CD8-positive, alpha-beta memory T cell (primary cell): Measurements from ENCODE around the gene ZMYND10. TPM values are rescaled to one million over a fixed set of nuclear protein-coding genes. Genes with fewer than 3 reads are reported as not detected.
"Not testable (repeated sequence)": the region's sequence is repeated elsewhere in the genome, so short reads cannot be mapped to it uniquely, and the experiment has no call there.

Experiments
- CTCF ChIA-PET: fragments of 350-600 bp; sonication (Branson Sonifier 250); formaldehyde crosslinking; loops from one replicate; lab custom pipeline; 2021; ENCODE audit warnings: antibody characterized with exemption; lab: Charles Lee
- POLR2A ChIA-PET: fragments of 350-600 bp; sonication (Branson Sonifier 250); formaldehyde crosslinking; loops from one replicate; lab custom pipeline; 2021; ENCODE audit warnings: antibody characterized with exemption; lab: Charles Lee
- DNase-seq, 5 donors: peaks; one replicate each; pipeline versions ENCODE4 v3.0.0 to v3.0.0-alpha.2; 2020 to 2022; ENCODE audit warnings: mixed read lengths in 1 of 5
- H3K27ac ChIP-seq: one replicate; pipeline ENCODE4 v1.7.0; 2013; ENCODE audit warnings: low read depth, mild to moderate bottlenecking, low read length, moderate library complexity
- H3K27me3 ChIP-seq: 2 replicates; pipeline ENCODE4 v1.7.0; 2013; ENCODE audit warnings: low read length, mild to moderate bottlenecking; ENCODE audit not compliant: insufficient read depth, poor library complexity, severe bottlenecking
- H3K36me3 ChIP-seq: 2 replicates; pipeline ENCODE4 v1.7.0; 2013; ENCODE audit warnings: mild to moderate bottlenecking, low read length, moderate library complexity; ENCODE audit not compliant: insufficient read depth
- H3K4me1 ChIP-seq: 2 replicates; pipeline ENCODE4 v1.7.0; 2013; ENCODE audit warnings: mild to moderate bottlenecking, low read length, moderate library complexity; ENCODE audit not compliant: insufficient read depth
- H3K4me3 ChIP-seq: 2 replicates; pipeline ENCODE4 v1.7.0; 2013; ENCODE audit warnings: mild to moderate bottlenecking, low read length
- H3K9me3 ChIP-seq: 2 replicates; pipeline ENCODE4 v1.7.0; 2013; ENCODE audit warnings: mild to moderate bottlenecking, low read length
- H3K27ac Mint-ChIP-seq, 8 donors: one replicate each; pipeline ENCODE4 v1.8.0; 2020 to 2021; ENCODE audit warnings: mixed read lengths in 8 of 8, mild to moderate bottlenecking in 6 of 8, inconsistent platforms in 3 of 8, moderate library complexity in 3 of 8
- H3K27me3 Mint-ChIP-seq, 2 donors: one replicate each; pipeline ENCODE4 v1.8.0; 2020 to 2021; ENCODE audit warnings: mixed read lengths in 2 of 2, mild to moderate bottlenecking in 1 of 2, moderate library complexity in 1 of 2
- H3K36me3 Mint-ChIP-seq, 3 donors: one replicate each; pipeline ENCODE4 v1.8.0; 2020 to 2021; ENCODE audit warnings: mixed read lengths in 3 of 3, inconsistent platforms in 1 of 3, mild to moderate bottlenecking in 1 of 3
- H3K4me1 Mint-ChIP-seq, 3 donors: one replicate each; pipeline ENCODE4 v1.8.0; 2020 to 2021; ENCODE audit warnings: mixed read lengths in 3 of 3, inconsistent platforms in 1 of 3, mild to moderate bottlenecking in 1 of 3
- H3K4me3 Mint-ChIP-seq, 7 donors: one replicate each; pipeline ENCODE4 v1.8.0; 2020 to 2021; ENCODE audit warnings: mixed read lengths in 7 of 7, mild to moderate bottlenecking in 6 of 7, moderate library complexity in 4 of 7, inconsistent platforms in 2 of 7
- H3K9me3 Mint-ChIP-seq, 5 donors: one replicate each; pipeline ENCODE4 v1.8.0; 2020 to 2022; ENCODE audit warnings: mixed read lengths in 5 of 5, mild to moderate bottlenecking in 3 of 5, moderate library complexity in 2 of 5, inconsistent platforms in 1 of 5
- polyA plus RNA-seq: library from polyadenylated mRNA; unstranded; fragments of 300-500 nt; fragmentation: Illumina TruSeq; gene quantifications from one replicate; pipeline ENCODE4 v1.2.3, GENCODE V29; 2021
- total RNA-seq, 2 experiments: library from RNA; stranded (reverse); gene quantifications; one replicate each; pipeline ENCODE4 v1.2.3, GENCODE V29; 2021

ZMYND10 gene
- total and polyA plus RNA-seq, 3 experiments from 2014 or later: 0.97 to 1.3 (median 1.1) TPM

- H3K36me3 ChIP-seq, DNase-seq, CTCF ChIA-PET, H3K36me3 Mint-ChIP-seq, H3K9me3 Mint-ChIP-seq, H3K27me3 ChIP-seq, H3K27ac ChIP-seq, H3K4me3 ChIP-seq, H3K9me3 ChIP-seq, H3K4me3 Mint-ChIP-seq, POLR2A ChIA-PET, H3K27me3 Mint-ChIP-seq, H3K27ac Mint-ChIP-seq: not testable (repeated sequence)
- peaks cover 11% of the 10 kb centered on the region for H3K4me1 ChIP-seq
- peaks cover 17 to 28% (median 24%) of the 10 kb centered on the region in 3 donors for H3K4me1 Mint-ChIP-seq
Measured at GRCh38 chr3:50312041-50312440, 33.5 kb downstream of the ZMYND10 start.

DNA sequence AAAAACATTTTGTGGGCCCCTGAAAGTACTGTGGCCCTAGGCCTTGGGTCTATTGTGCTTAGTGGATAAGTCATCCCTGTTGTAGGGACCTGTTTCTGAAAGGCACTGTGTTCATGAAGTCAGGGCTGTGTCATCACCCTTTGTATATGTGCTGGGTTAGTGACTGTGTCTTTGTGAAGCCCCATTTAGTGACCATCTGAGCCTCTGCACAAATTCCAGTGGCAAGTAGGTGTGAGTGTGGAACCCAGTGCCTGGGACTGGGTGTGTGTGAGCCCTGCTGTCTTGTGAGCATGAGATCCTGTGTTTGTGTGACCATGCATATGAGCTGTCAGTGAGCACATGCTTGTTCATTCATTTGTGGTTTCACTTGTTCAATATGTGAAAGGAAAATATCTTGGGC, 40.9 kb downstream of the ZMYND10 start:
- Mint-ChIP-seq H3K27me3 (peaks cover 0 to 3% of the 10 kb centered on the region in 2 donors), H3K9me3 (no peaks in the 10 kb centered on the region), H3K27ac (peak overlapping the region in 3 of 8 donors; percentile 52 to 56 (median 54)), H3K4me1 (peaks cover 9 to 23% (median 10%) of the 10 kb centered on the region in 3 donors), H3K4me3 (no peak overlapping the region), H3K36me3 (no peaks in the 10 kb centered on the region)
- Histone ChIP-seq H3K27me3 (no peaks in the 10 kb centered on the region), H3K4me1 (peaks cover 11% of the 10 kb centered on the region), H3K4me3 (no peak overlapping the region), H3K9me3 (no peaks in the 10 kb centered on the region), H3K27ac (no peak overlapping the region), H3K36me3 (no peaks in the 10 kb centered on the region)
- POLR2A ChIA-PET: interaction anchor here (0.6 to 1.4 kb wide), 2 partner anchors 12 to 491 kb away, joined by 3 read pairs; partner anchors contain the start of genes IFRD2 and UBA7
- DNase-seq: no peak
- CTCF ChIA-PET: no interaction called here

DNA sequence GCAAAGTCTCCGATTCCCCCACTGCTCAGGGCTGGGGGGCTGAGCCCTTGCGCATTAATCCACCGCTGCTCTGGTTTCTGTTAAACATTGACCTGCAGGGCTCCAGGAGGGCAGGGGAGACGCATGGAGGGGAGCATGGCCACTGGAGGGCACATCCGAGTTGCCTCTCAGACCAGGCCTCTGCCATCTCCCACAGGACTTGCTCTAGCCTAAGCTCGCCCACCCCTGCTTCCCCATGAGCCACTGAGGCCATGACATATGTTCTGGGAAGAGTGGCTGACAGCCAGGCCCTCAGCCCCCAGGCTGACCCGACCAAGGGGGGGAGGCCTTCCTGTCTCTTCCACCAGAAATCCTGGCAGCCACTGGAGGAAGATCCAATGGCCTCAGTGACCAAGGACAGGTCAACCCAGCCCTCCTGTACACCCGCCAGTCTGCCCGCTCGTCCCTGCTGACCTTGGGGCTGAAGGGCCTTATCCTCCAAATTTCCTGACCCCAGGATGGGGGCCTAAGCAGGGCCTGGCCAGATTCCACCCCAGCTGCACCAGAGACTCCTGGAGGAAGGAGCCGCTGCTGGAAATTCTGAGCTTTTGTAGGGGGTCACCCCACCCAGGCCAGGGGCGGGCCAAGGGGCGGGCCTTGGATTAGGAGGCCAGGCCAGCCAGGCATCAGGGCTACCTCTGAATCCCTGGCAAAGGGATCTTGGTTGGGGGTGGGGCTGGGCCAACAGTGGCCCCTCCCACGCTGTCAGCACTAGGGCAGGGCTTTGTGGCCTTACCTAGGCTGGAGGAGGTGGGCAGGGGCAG, 42.3 kb downstream of the ZMYND10 start, which contains the start of gene HYAL1:
TSS of gene HYAL1 (minus strand) at position 562 of the 803 bp plus-strand sequence. CDS start 618 bp downstream, outside the sequence.
- Histone ChIP-seq H3K36me3 (no peaks in the 10 kb centered on the region), H3K27ac (peak within 1 kb of the TSS; percentile 43), H3K27me3 (no peaks in the 10 kb centered on the region), H3K4me3 (no peak within 1 kb of the TSS), H3K4me1 (peaks cover 19% of the 10 kb centered on the region), H3K9me3 (no peaks in the 10 kb centered on the region)
- Mint-ChIP-seq H3K4me3 (peak within 1 kb of the TSS in 1 of 7 donors; percentile 44), H3K4me1 (peaks cover 17 to 37% (median 17%) of the 10 kb centered on the region in 3 donors), H3K36me3 (peaks cover 0 to 6% (median 0%) of the 10 kb centered on the region in 3 donors), H3K9me3 (no peaks in the 10 kb centered on the region), H3K27ac (no peak within 1 kb of the TSS), H3K27me3 (peaks cover 0 to 3% of the 10 kb centered on the region in 2 donors)
- CTCF ChIA-PET: interaction anchor here (1.0 kb wide), 1 partner anchor 13 kb away, joined by 3 read pairs; no protein-coding TSS in a partner anchor
- DNase-seq: no peak
- POLR2A ChIA-PET: interaction anchor here (0.6 kb wide), 2 partner anchors 25 to 1197 kb away, joined by 3 to 5 read pairs; no protein-coding TSS in a partner anchor

DNA sequence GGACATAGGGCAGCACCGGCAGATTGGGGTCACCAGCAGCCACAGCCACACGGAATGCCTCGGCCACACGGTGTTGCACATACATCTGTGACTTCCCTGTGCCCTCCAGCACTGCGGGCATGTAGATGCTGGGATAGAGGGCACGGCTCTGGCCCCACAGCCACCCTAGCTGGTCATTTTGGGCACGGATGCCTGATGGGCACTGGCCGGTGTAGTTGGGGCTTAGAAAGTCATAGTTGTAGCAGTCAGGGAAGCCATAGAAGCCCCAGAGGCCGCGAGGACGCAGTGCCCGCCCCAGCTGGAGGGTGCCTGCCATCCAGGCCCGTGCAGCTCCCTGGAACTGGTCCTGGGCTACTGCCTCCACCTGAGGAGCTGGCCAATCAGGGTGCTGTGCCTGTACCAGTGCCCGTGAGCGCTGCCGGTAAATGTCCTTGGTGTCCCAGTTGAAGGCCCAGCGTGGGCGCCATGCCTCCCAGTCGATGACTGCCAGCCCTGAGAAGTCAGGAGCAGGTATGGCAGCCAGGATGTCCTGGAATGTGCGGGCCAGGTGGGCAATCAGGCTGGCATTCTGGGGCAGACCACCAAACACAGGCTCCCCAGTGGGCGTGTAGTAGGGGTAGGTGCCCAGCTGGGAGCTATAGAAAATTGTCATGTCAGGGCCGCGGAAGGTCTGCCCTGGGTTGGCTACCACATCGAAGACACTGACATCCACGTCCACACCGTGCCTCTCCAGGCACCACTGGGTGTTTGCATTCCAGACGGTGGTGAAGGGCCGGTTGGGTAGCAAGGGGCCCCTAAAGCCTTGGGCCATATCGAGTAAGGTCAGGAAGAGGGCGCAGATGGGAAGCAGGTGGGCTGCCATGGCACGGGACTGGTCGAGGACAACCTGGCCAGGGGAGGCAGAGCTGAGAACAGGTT, 43.2 kb downstream of the ZMYND10 start:
- H3K36me3 ChIP-seq: no peaks in the 10 kb centered on the region
- DNase-seq: no peak
- ChIA-PET CTCF (interaction anchor here (1.0 kb wide), 2 partner anchors 11 to 12 kb away, joined by 3 read pairs; no protein-coding TSS in a partner anchor), POLR2A (interaction anchor here (0.6 kb wide), 2 partner anchors 26 to 1198 kb away, joined by 3 to 5 read pairs; no protein-coding TSS in a partner anchor)
- H3K4me3 ChIP-seq: no peak overlapping the region
- peaks cover 25% of the 10 kb centered on the region for H3K4me1 ChIP-seq
- Mint-ChIP-seq H3K27ac (peak overlapping the region in 1 of 8 donors; percentile 73), H3K4me1 (peaks cover 20 to 45% (median 22%) of the 10 kb centered on the region in 3 donors), H3K9me3 (no peaks in the 10 kb centered on the region), H3K4me3 (peak overlapping the region in 2 of 7 donors; percentile 20 to 44), H3K27me3 (peaks cover 0 to 3% of the 10 kb centered on the region in 2 donors), H3K36me3 (peaks cover 0 to 7% (median 0%) of the 10 kb centered on the region in 3 donors)
- H3K9me3 ChIP-seq: no peaks in the 10 kb centered on the region
- H3K27ac ChIP-seq: no peak overlapping the region
- H3K27me3 ChIP-seq: no peaks in the 10 kb centered on the region

GRCh38 chr3:50300681-50301254, 44.8 kb downstream of the ZMYND10 start:
- Mint-ChIP-seq H3K36me3 (peaks cover 0 to 14% (median 0%) of the 10 kb centered on the region in 3 donors), H3K27me3 (peaks cover 0 to 3% of the 10 kb centered on the region in 2 donors), H3K4me1 (peaks cover 21 to 53% (median 22%) of the 10 kb centered on the region in 3 donors), H3K9me3 (no peaks in the 10 kb centered on the region), H3K4me3 (peak overlapping the region; percentile 55 to 98 (median 95)), H3K27ac (peak overlapping the region in 7 of 8 donors; percentile 68 to 100 (median 99))
- DNase-seq: no peak
- ChIA-PET CTCF (no interaction called here), POLR2A (no interaction called here)
- Histone ChIP-seq H3K9me3 (no peaks in the 10 kb centered on the region), H3K27me3 (no peaks in the 10 kb centered on the region), H3K27ac (peak overlapping the region; percentile 96), H3K4me3 (no peak overlapping the region), H3K4me1 (peaks cover 25% of the 10 kb centered on the region), H3K36me3 (no peaks in the 10 kb centered on the region)

DNA sequence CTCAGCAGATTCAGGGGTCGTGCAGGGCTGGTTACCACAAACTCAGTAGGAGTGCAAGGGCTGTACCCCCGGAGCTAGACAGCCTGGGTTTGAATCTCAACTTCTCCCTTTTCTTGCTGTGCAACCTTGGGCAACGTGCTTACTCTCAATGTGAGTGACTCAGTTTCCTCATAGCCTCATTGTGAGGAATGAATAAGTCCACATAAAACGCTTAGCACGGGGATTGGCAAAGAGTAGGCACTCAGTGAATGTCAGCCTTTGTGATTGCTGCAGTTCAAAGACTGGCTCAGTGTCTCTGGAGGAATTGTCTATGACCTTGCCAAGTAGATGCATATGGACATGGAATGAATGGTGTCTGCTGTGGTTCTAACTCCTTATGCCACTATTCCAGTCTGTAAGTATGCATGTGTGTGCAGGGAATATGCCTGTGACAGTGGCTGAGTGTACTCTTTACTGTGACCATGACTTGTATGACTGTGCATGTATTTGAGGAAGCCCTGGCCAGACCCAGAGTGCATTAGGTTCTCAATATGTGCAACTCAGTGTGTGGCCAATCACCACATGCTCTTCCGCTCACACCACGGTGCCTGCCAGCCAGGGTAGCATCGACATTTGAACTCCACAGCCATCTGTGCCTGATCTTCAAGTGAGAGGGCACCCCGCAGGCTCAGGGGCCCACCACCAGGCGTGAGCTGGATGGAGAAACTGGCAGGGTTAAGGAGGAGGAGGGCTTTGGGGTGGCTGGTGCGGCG, 45.4 kb downstream of the ZMYND10 start:
- H3K36me3 ChIP-seq: no peaks in the 10 kb centered on the region
- peak overlapping the region; percentile 96 for H3K27ac ChIP-seq
- peaks cover 25% of the 10 kb centered on the region for H3K4me1 ChIP-seq
- ChIA-PET POLR2A (interaction anchor here (0.5 to 2.2 kb wide), 9 partner anchors 17 to 65 kb away, joined by 3 to 31 read pairs (median 7); partner anchors contain the start of genes CYB561D2, NPRL2, RASSF1 and TUSC2), CTCF (interaction anchor here (0.5 to 3.0 kb wide), 13 partner anchors 9 to 108 kb away, joined by 3 to 16 read pairs (median 9); partner anchors contain the start of genes CYB561D2, HYAL2 and NPRL2)
- no peak for DNase-seq
- Mint-ChIP-seq H3K4me3 (peak overlapping the region; percentile 93 to 98 (median 95)), H3K9me3 (no peaks in the 10 kb centered on the region), H3K36me3 (peaks cover 0 to 14% (median 0%) of the 10 kb centered on the region in 3 donors), H3K27ac (peak overlapping the region; percentile 97 to 100 (median 99)), H3K27me3 (peaks cover 0 to 3% of the 10 kb centered on the region in 2 donors), H3K4me1 (peaks cover 21 to 54% (median 22%) of the 10 kb centered on the region in 3 donors)
- no peaks in the 10 kb centered on the region for H3K27me3 ChIP-seq
- peak overlapping the region; percentile 68 for H3K4me3 ChIP-seq
- H3K9me3 ChIP-seq: no peaks in the 10 kb centered on the region
